H1 (cell line): ENCODE measurements around the gene MAP2K5. TPM values are rescaled to one million over a fixed set of nuclear protein-coding genes. Genes with fewer than 3 reads are reported as not detected.

Experiments
- CHD2 ChIP-seq: IDR thresholded peaks from 2 replicates; pipeline ENCODE4 v1.6.1; 2012; ENCODE audit warnings: low read length, improper control_type of control experiment
- EP300 ChIP-seq, 2 experiments: IDR thresholded peaks; 1 replicate in 1 of 2; 2 replicates in 1 of 2; pipeline ENCODE4 v1.6.1; 2011 to 2012; ENCODE audit warnings: low read depth in 2 of 2, low read length in 2 of 2, mild to moderate bottlenecking in 2 of 2, borderline replicate concordance in 1 of 2, inconsistent platforms in 1 of 2, moderate library complexity in 1 of 2
- SAP30 ChIP-seq: fragments of 300-600 bp; sonication (generic); IDR thresholded peaks from 2 replicates; pipeline ENCODE4 v1.7.1; 2012; ENCODE audit warnings: low read length, moderate library complexity, mild to moderate bottlenecking, inconsistent platforms; ENCODE audit not compliant: insufficient read depth, insufficient replicate concordance
- SP1 ChIP-seq: IDR thresholded peaks from 2 replicates; pipeline ENCODE4 v1.6.1; 2011; ENCODE audit warnings: low read depth, low read length
- SP4 ChIP-seq: IDR thresholded peaks from 2 replicates; pipeline ENCODE4 v1.6.1; 2012; ENCODE audit warnings: low read length, inconsistent platforms
- polyA plus RNA-seq, 7 experiments: library from polyadenylated mRNA; depleted of rRNA in 3 of 7; stranded (reverse) in 5 of 7; unstranded in 2 of 7; fragments of >200 nt in 5 of 7; fragments of 200-250 nt in 2 of 7; gene quantifications; 1 replicate in 5 of 7; 2 replicates in 1 of 7; 4 replicates in 1 of 7; pipeline versions ENCODE4 v1.2.1 to v1.2.3, GENCODE V29; 2011 to 2013; ENCODE audit warnings: missing spikeins in 2 of 7, mixed read lengths in 2 of 7
- total RNA-seq: library from RNA; stranded (reverse); fragmentation: NEBNext Ultra II Directional; extraction: Animal tissue kit (Norgen Biotek cat#: 25700); gene quantifications from 2 replicates; pipeline ENCODE4 v1.2.1, GENCODE V29; 2021

MAP2K5 gene
- total and polyA plus RNA-seq, 2 of the 8 experiments (the other 6 are each of a cell fraction or from before 2014, with no cell fraction given) = 4.4 to 15.8 TPM

DNA sequence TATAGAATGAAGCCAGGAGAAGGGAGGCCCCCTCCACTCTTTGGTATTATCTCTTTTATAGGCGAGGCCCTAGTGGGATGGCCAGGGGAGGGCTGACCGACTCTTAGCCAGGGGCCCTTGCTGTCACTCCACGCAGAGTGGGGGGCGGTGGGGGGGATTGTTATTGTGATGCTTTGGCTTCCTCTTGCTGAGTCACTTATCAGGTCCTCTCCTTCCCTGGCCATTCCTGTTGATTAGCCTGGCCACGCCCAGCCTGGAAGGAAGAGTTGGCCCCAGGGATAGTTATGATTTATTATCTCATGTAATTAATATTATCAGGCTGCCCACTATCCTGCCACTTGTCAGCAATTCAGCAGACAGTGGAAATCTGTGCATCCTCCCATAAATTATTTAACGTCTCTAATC, 257.3 kb downstream of the MAP2K5 start (continued):
- TF ChIP-seq CHD2 = no peak
- no peak for TF ChIP-seq SAP30
- no peak for TF ChIP-seq SP1
- TF ChIP-seq EP300 (IDR thresholded peaks at IDR 0.05; ENCODE audit: borderline replicate concordance in 1 of 2, low read depth in 2 of 2, low read length in 2 of 2) = no peak
- no peak for TF ChIP-seq SP4
